Activated CD4-positive, alpha-beta T cell treated with anti-CD3 and anti-CD28 coated beads, Interleukin-2, amount 50 U/mL, for 16 hours (primary cell): ENCODE measurements around the gene TUBG2.
"Not testable (repeated sequence)": the region's sequence is repeated elsewhere in the genome, so short reads cannot be mapped to it uniquely, and the experiment has no call there.

Experiments
- DNase-seq: peaks from one replicate; pipeline ENCODE4 v3.0.0-alpha.2; 2020

Gene TUBG2

DNA sequence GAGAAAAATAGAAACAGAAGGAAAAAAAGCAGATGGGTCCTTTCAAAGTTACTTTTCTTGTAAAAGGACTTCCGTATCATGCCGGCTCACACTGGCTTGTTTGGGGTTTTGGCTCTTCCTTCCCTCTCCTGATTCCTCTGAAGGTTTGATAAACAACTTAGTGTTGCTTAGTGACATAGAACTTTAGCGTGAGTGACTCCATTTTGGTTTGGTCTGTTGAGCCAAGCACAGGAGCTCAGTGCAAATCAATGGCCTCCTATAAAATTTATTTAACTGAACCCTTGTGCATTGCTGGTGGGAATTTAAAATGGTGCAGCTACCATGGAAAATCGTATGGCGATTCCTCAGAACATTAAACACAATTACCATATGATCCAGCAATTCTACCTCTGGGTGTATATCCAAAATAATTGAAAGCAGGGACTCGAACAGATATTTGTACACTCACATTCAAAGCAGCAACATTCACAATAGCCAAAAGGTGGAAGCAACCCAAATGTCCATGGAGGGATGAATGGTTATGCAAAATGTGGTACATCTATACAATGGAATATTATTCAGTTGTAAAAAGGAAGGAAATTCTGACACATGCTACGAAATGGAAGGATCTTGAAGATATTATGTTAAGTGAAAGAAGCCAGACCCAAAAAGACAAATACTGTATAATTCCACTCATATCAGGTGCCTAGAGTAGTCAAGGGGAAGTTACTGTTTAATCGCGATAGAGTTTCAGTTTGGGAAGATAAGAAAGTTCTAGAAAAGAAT lies 1.1 kb upstream of the TUBG2 start:
- no peak for DNase-seq

GRCh38 chr17:42659932-42660274 lies 819 bp downstream of the TUBG2 start:
- not testable (repeated sequence) for DNase-seq

GRCh38 chr17:42660692-42661345 lies 1.7 kb downstream of the TUBG2 start:
- DNase-seq = no peak

GRCh38 chr17:42665581-42666001 lies 6.5 kb downstream of the TUBG2 start:
- DNase-seq = no peak

GRCh38 chr17:42666126-42666525 lies 7.0 kb downstream of the TUBG2 start:
- not testable (repeated sequence) for DNase-seq

DNA sequence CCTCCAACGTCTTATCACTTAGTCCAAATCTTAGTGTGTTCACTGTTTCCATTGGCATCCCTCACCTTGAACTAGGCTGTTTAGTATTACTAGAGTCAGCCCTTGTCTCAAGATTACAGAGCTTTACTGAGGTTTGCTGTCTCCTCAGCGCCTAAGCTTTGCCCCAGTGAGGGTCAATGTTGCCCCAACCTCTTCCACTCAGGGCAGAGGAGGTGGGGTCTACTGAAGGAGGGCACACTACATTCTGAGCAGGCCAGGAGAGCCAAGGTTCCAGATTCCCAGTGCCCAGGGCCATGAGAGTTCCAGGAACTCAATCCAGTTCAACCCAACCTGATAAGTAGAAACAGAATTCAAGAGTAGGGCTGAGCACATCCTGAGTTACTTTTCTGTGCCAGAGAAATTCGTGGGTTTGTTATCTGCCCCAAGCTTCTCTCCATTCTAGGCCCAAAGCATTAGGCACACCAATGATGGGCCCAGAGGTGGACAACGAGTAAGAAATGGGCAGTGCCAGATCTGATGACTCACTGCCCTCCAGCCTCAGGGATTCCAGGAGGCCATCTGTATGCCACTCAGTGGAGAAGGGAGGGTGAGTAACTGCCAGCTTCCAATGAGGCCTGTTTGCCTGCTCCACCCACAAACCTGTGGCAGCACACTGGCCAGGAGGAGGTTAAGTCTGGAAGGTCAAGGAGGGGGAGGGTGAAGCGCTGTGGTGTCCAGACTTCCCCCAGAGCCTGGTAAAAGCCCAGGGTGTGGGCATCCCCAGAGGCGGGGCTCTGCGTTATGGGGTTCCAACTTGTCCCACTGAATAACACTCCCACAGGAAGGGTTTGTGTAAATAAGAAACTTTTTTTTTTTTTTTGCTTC lies 8.2 kb downstream of the TUBG2 start:
- no peak for DNase-seq

DNA sequence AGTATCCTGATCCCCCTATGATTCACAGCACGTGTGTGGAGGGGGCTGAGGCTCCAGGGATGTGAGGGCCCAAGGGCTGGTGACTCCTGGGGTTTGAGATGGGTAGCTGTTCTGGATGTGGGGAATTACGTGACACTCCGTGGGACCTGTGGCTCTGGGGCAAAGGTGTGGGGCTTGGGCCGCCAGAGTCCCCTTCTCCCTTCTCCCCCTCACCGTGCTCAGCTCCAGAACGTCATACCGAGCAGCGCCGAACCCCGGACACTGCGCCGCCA lies 10.6 kb downstream of the TUBG2 start:
- DNase-seq = no peak

DNA sequence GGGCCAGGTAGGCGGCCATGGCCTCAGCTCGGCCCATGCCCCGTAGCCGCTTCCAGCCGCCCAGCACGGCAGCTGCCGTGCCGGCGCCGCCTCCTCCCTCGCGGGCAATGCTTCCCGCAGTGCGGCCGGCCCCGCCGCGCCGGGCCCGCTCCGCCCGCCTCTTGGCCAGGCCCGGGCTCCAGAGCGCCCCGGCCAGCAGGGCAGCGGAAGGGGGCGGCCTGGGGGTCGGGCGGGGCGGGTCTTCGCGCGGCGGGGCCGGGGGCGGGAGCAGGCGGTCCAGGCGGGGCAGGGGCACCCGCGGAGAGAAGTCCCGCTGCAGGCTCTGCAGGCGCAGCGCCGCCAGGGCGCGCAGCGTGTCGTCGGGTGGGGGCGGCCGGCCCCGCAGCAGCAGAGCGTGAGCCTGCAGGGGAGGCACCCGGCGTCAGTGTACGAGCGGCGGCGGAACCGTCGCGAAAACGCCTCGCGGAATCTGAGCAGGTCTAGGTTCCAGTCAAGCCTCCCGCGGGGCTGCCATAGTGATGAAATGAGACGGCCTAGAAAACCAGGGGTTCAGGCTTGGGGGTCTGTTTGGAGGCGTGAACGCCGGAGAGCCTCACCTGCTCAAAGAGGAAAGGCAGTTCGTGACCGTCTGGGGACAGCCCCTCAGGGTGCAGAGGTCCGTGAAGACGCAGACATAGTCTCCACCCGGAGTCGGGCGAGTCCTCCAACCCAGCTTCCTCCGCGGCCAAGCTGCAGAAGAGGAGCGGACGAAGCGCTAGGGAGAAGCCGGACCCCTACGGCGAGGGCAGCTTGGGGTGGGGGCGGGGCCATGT lies 11.1 kb downstream of the TUBG2 start:
- no peak for DNase-seq

GRCh38 chr17:42670789-42671657 lies 11.9 kb downstream of the TUBG2 start:
- no peak for DNase-seq

DNA sequence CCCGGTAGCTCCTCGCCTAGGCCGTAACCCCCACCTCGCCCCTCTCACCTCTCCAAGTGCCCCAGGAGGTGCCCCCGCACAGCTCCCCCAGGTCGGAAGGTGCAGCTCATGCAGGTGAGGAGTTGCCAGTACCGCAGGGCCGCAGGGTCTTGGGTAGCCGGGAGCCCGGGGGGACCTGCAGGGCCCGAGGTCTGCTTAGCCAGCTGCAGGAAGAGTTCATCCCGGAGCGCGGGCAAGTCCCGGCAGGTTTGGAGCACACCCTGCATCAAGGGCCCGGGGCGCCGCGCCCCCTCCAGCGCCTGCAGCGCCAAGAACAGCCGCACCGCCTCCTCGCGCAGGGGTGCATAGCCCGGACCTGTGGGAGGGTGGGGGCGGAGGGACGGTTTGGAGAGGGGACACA lies 13.0 kb downstream of the TUBG2 start:
- no peak for DNase-seq

GRCh38 chr17:42673266-42673884 lies 14.3 kb downstream of the TUBG2 start:
- no peak for DNase-seq

GRCh38 chr17:42673885-42674754 lies 15.0 kb downstream of the TUBG2 start:
- no peak for DNase-seq

- DNase-seq = no peak
These were observed 15.8 kb downstream of the TUBG2 start for GRCh38 chr17:42674755-42675347.

DNA sequence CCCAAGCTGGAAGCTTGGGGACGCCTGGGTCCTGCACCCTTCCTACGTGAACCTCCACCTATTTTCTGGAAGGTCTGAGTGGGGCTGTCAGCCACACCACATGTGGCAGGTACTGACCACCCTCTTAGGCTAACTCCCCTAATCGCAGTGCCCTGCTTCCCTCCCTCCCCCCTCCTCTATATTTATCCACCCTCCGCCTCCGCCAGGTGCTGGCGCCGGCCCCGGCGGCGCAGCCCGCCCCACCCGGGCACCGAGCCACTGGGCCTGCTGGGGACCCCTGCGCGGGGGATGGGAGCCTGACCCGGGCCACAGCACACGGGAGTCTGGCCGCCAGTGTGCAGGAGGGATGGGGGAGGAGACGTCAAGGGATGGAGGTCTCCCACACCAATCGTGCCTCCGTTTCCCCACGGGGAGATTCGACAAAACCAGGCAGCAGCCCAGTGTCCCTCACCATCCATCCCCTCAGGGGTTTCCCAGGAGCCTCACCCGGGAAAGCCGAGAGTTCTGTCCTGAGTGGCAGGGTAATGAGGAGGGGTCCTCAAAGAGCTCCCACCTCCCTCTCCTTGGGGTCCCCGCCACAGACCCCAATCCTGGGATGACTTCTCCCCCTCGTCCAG lies 16.4 kb downstream of the TUBG2 start:
- no peak for DNase-seq

DNA sequence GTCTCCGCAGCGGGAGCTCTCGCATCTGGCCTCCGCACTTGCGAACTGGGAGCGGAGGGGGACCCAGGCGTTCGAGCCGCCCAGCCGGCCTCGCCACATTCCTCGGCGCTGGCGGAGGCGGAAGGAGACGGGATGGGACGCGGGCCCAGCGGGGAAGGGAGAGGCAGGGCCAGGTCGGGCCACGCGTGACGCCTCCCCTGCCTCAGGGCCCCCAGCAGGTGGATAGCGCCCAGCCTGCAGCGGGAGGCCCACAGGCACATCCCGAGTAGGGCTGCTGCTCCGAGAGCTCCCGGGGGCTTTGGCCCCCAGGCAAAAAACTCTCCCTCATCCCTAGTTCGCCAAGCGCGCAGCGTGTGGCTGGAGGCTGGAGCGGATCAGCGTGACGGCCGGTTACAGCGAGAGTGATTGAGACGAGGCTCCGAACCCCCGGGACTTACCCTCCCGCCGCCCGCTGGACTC lies 16.9 kb downstream of the TUBG2 start:
- no peak for DNase-seq

DNA sequence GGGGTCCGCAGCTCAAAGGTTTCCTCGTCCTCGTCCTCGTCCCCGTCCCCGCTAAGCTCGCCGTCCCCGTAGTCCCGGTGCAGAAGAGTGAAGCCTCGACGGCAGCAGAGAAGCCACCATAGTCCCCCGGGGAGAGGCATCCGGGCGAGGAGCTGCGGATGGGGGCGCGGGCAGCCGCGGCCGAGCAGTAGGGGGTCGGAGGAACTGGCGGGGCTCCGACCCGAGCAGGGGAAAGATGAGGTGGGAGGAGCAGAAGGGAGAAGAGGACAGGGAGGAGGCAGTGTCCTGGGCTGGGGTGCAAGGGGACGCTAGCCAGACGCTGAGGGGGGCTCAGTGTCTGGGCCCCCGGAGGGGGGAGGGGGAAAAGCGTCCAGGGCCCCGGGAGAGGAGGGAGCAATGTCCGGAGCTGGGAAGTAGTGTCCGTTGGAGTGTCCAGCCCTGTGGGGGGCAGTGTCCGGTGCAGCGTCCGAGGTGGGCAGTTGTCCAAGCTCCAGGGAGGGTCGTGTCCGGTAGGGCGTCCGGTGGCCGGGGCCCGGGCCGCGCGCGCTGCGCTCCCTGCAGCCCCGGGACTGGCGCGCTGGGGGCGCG lies 17.4 kb downstream of the TUBG2 start, which contains the start of gene PLEKHH3:
Gene PLEKHH3 (minus strand): TSS at position 571 of the 588 bp plus-strand sequence. CDS start 431 bp downstream, at position 140.
- no peak for DNase-seq

DNA sequence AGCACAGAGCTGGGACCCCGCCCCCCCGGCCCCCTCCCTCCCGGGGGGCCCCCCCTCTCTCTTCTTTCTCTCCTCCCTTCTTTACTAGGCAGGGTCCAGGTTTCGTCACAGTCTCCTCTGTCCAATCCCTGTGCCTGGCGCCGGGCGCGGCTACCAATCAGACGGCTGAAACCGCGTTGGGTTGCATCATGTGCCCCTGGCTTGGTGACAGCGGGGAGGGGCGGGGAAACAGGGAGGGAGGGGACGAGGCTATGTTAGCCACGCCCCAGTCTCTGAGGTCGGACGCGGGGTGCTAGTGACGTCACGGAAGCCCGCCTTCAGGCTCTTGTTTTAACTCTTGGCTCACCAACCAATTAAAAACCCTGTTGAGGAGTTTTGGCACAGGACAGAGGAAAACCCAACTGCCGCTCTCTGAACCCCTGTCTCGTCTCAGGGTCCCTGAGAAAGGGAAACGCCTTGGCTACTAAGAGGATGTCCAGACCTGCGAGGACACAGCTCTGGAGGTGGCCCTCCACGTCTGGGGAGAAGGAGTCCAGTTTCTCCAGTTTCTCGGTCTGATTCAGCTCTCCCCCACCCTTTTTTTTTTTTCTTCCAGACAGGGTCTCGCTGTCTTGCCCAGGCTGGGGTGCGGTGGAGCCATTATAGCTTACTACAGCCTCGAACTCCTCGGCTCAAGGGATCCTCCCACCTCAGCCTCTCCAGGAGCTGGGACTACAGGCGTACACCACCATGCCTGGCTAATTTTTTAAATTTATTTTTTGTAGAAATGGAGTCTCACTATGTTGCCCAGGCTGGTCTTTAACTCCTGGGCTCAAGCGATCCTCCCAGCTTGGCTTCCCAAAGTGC lies 18.2 kb downstream of the TUBG2 start:
- DNase-seq = peak; percentile 99
